Pancreas (tissue), 10 donors: Measurements from ENCODE around the gene SLC35A5. TPM values are rescaled to one million over a fixed set of nuclear protein-coding genes. Genes with fewer than 3 reads are reported as not detected.
"Not testable (repeated sequence)": the region's sequence is repeated elsewhere in the genome, so short reads cannot be mapped to it uniquely, and the experiment has no call there.

Experiments used
- ATAC-seq, 4 donors: fragments of 200-7000 bp; cut with Tn5 transposase; one replicate each; pipeline versions ENCODE4 v1.8.0 to v1.9.1; 2020; ENCODE audit warnings: mild to moderate bottlenecking in 4 of 4, moderate library complexity in 4 of 4
- DNase-seq, 6 donors: peaks; one replicate each; pipeline ENCODE4 v3.0.0-alpha.2; 2020
- FAIRE-seq: peaks from 2 replicates; lab custom pipeline; 2012; peaks lifted over from hg19 to GRCh38; lab: Jason Lieb, UNC
- H3K27ac ChIP-seq, 4 donors: fragments of 200-600 bp; sonication (generic); 1 replicate in 3 of 4; 2 replicates in 1 of 4; pipeline versions ENCODE4 v1.5.0 to v1.8.0; 2020
- H3K27me3 ChIP-seq, 4 donors: fragments of 200-600 bp; one replicate each; pipeline ENCODE4 v1.8.0; 2021
- H3K36me3 ChIP-seq, 3 donors: fragments of 200-600 bp; sonication (generic) in 1 of 3; one replicate each; pipeline versions ENCODE4 v1.5.0 to v1.8.0; 2020 to 2021
- H3K4me1 ChIP-seq, 3 donors: fragments of 200-600 bp; one replicate each; pipeline ENCODE4 v1.8.0; 2021
- H3K4me3 ChIP-seq, 4 donors: fragments of 200-600 bp; sonication (generic) in 2 of 4; one replicate each; pipeline versions ENCODE4 v1.5.0 to v1.8.0; 2020 to 2021
- H3K9me3 ChIP-seq, 4 donors: fragments of 200-600 bp; one replicate each; pipeline ENCODE4 v1.8.0; 2021
- CTCF ChIP-seq, 4 donors: fragments of 200-600 bp; sonication (generic) in 3 of 4; IDR thresholded peaks; one replicate each; pipeline versions ENCODE4 v1.5.0 to v1.8.0; 2021; ENCODE audit warnings: antibody characterized with exemption in 4 of 4
- WGBS, 2 donors: extraction: QIAGEN DNeasy Blood & Tissue Kit; methylation state at CpG; one replicate each; pipeline ENCODE4 v1.1.7; 2013; 5-methylcytosine and 5-hydroxymethylcytosine counted together
- intact Hi-C, 3 donors: fragments of 100-400 bp; cut with DNase I; formaldehyde crosslinking; loops; one replicate each; pipeline versions ENCODE4 v1.11.1 to v1.14.2; 2022
- polyA plus RNA-seq, 2 donors: library from polyadenylated mRNA; stranded (reverse); fragments of 200-250 nt; gene quantifications; one replicate each; pipeline ENCODE4 v1.2.3, GENCODE V29; 2013
- total RNA-seq, 6 donors: library from RNA; stranded (reverse); fragmentation: NEBNext Ultra II Directional in 4 of 6; extraction: Animal tissue kit (Norgen Biotek cat#: 25700) in 4 of 6; gene quantifications; one replicate each; pipeline versions ENCODE4 v1.2.1 to v1.2.4, GENCODE V29; 2021 to 2023
- donor health status: healthy with polysubstance abuse.
- donor health status: DM: no; HTN: no; CAD: no; lungs with moderate emphysema.
- donor health status: DM: no; HTN: no; CAD: no.
- donor health status: control.
- donor health status: control.
- donor health status: Bipolar disorder and iron deficiency.
- donor health status: DM: yes; HTN: yes; CAD: no.
- donor health status: DM: no; HTN: no; CAD: no.
- donor health status: DM: no; HTN: no; CAD: no.
- donor health status: DM: yes; HTN: yes; CAD: no.

The SLC35A5 gene
- total RNA-seq (10 to 100 TPM in 4 of 6 donors, 1 to 10 TPM in 2; 8.9 to 16.9 (median 12.4) TPM), polyA plus RNA-seq (10 to 100 TPM in 1 of 2 donors, 1 to 10 TPM in 1; 3.0 to 13.0 TPM)

- Histone ChIP-seq H3K27ac (peak within 1 kb of the TSS; percentile 80 to 96 (median 90)), H3K36me3 (no peaks in the 10 kb centered on the region), H3K4me1 (peaks cover 17 to 28% (median 24%) of the 10 kb centered on the region in 3 donors), H3K4me3 (peak within 1 kb of the TSS; percentile 69 to 82 (median 76)), H3K9me3 (no peaks in the 10 kb centered on the region), H3K27me3 (no peaks in the 10 kb centered on the region)
- no peak for FAIRE-seq
- DNase-seq: peak; percentile 98 to 99 (median 98)
- peak; percentile 90 to 97 (median 95) for ATAC-seq
- intact Hi-C loops: no loop called here
- 0% methylated on average over 51 to 58 of the region's 58 CpGs for WGBS, 2 donors
- no peak for TF ChIP-seq CTCF (IDR thresholded peaks at IDR 0.05)
These were observed at the start of gene SLC35A5, which contains the start of gene ATG3 for GRCh38 chr3:112561734-112562529. Gene SLC35A5 (plus strand): TSS chr3:112562045. CDS start chr3:112563404, 1,359 bp downstream. Gene ATG3 (minus strand): TSS chr3:112561962. CDS start chr3:112561528, 434 bp downstream.

- Histone ChIP-seq H3K27ac (no peak overlapping the region), H3K27me3 (no peaks in the 10 kb centered on the region), H3K4me1 (no peaks in the 10 kb centered on the region), H3K36me3 (no peaks in the 10 kb centered on the region), H3K9me3 (no peaks in the 10 kb centered on the region), H3K4me3 (no peak overlapping the region)
- DNase-seq (no peak), ATAC-seq (no peak), FAIRE-seq (peak; percentile 51)
- TF ChIP-seq CTCF (IDR thresholded peaks at IDR 0.05): no peak
- intact Hi-C loops: no loop called here
These were observed 49.5 kb upstream of the SLC35A5 start for GRCh38 chr3:112512320-112512719.

- Histone ChIP-seq H3K27me3 (no peaks in the 10 kb centered on the region), H3K4me1 (no peaks in the 10 kb centered on the region), H3K4me3 (no peak overlapping the region), H3K27ac (no peak overlapping the region), H3K9me3 (no peaks in the 10 kb centered on the region), H3K36me3 (no peaks in the 10 kb centered on the region)
- DNase-seq (no peak), FAIRE-seq (no peak), ATAC-seq (no peak)
- intact Hi-C loops: no loop called here
- 34 to 47% methylated on average over 2 of the region's 2 CpGs for WGBS, 2 donors
- TF ChIP-seq CTCF (IDR thresholded peaks at IDR 0.05): no peak
These were observed 47.2 kb upstream of the SLC35A5 start for GRCh38 chr3:112514527-112515128.

- H3K4me3 ChIP-seq, intact Hi-C loops, DNase-seq, H3K27ac ChIP-seq, FAIRE-seq, H3K9me3 ChIP-seq, H3K4me1 ChIP-seq, ATAC-seq, H3K36me3 ChIP-seq, H3K27me3 ChIP-seq: not testable (repeated sequence)
- WGBS, 2 donors: 36 to 44% methylated on average over 3 of the region's 3 CpGs
These were observed 42.9 kb upstream of the SLC35A5 start for GRCh38 chr3:112518970-112519369.

- ATAC-seq (peak; percentile 72 to 93 (median 90)), DNase-seq (peak in 1 of 6 donors; percentile 15), FAIRE-seq (peak; percentile 95)
- Histone ChIP-seq H3K27ac (no peak overlapping the region), H3K27me3 (no peaks in the 10 kb centered on the region), H3K9me3 (no peaks in the 10 kb centered on the region), H3K4me1 (no peaks in the 10 kb centered on the region), H3K36me3 (no peaks in the 10 kb centered on the region), H3K4me3 (no peak overlapping the region)
- intact Hi-C loops: loop anchor here in 2 of 3 donors (10.0 kb wide), 2 partner anchors 225 to 235 kb away; partner anchors contain the start of gene SLC9C1 (in 1 of the 2)
- 49 to 61% methylated on average over 2 of the region's 2 CpGs for WGBS, 2 donors
- peak; percentile 34 to 63 (median 52) for TF ChIP-seq CTCF (IDR thresholded peaks at IDR 0.05)
These were observed 42.3 kb upstream of the SLC35A5 start for GRCh38 chr3:112519424-112520001.

- intact Hi-C loops: loop anchor here in 2 of 3 donors (10.0 kb wide), 2 partner anchors 229 to 239 kb away; partner anchors contain the start of gene SLC9C1 (in 1 of the 2)
- not testable (repeated sequence) for DNase-seq, H3K27me3 ChIP-seq, H3K4me3 ChIP-seq, H3K9me3 ChIP-seq, ATAC-seq, H3K27ac ChIP-seq, H3K36me3 ChIP-seq, FAIRE-seq, H3K4me1 ChIP-seq
- WGBS, 2 donors: 87 to 92% methylated on average over 6 of the region's 6 CpGs
These were observed 37.7 kb upstream of the SLC35A5 start for GRCh38 chr3:112524127-112524526.
